Measurements from ENCODE around the gene RNU1-3. TPM values are rescaled to one million over a fixed set of nuclear protein-coding genes. Genes with fewer than 3 reads are reported as not detected.
"Not testable (repeated sequence)": the region's sequence is repeated elsewhere in the genome, so short reads cannot be mapped to it uniquely, and the experiment has no call there.

RNU1-3 gene
- total RNA-seq, 1 donor = not detected

- not testable (repeated sequence) for H3K27ac ChIP-seq (ENCODE audit: low read depth, low read length); H2AFZ ChIP-seq (ENCODE audit: low read length); H3K4me3 ChIP-seq (ENCODE audit: insufficient read depth, low read length); H3K27me3 ChIP-seq (ENCODE audit: insufficient read depth, low read length); H4K20me1 ChIP-seq (ENCODE audit: insufficient read depth, low read length); H3K4me2 ChIP-seq (ENCODE audit: insufficient read depth, low read length); H3K9me3 ChIP-seq (ENCODE audit: low read depth, low read length); H3K4me1 ChIP-seq (ENCODE audit: insufficient read depth, low read length)
- Histone ChIP-seq H3K79me2 (ENCODE audit: insufficient read depth, low read length) (peaks cover 14% of the 10 kb centered on the region), H3K36me3 (ENCODE audit: insufficient read depth, low read length) (peaks cover 39% of the 10 kb centered on the region)
- DNase-seq (ENCODE audit: insufficient read length, low spot score, missing footprints) = peak; percentile 80
Measured at GRCh38 chr1:16632044-16632850, 34.5 kb downstream of the RNU1-3 start.

- no peaks in the 10 kb centered on the region for H3K4me1 ChIP-seq (ENCODE audit: insufficient read depth, low read length)
- no peak overlapping the region for H3K4me3 ChIP-seq (ENCODE audit: insufficient read depth, low read length)
- no peak overlapping the region for H2AFZ ChIP-seq (ENCODE audit: low read length)
- no peak overlapping the region for H3K27ac ChIP-seq (ENCODE audit: low read depth, low read length)
- H3K4me2 ChIP-seq (ENCODE audit: insufficient read depth, low read length) = no peak overlapping the region
- H4K20me1 ChIP-seq (ENCODE audit: insufficient read depth, low read length) = peaks cover 4% of the 10 kb centered on the region
- TF ChIP-seq CTCF (IDR thresholded peaks at IDR 0.05; ENCODE audit: extremely low read depth, low read depth, low read length) = no peak
- no peaks in the 10 kb centered on the region for H3K27me3 ChIP-seq (ENCODE audit: insufficient read depth, low read length)
- H3K36me3 ChIP-seq (ENCODE audit: insufficient read depth, low read length) = peaks cover 41% of the 10 kb centered on the region
- peak; percentile 90 for DNase-seq (ENCODE audit: insufficient read length, low spot score, missing footprints)
- H3K9me3 ChIP-seq (ENCODE audit: low read depth, low read length) = no peaks in the 10 kb centered on the region
- H3K79me2 ChIP-seq (ENCODE audit: insufficient read depth, low read length) = peaks cover 7% of the 10 kb centered on the region
Measured at GRCh38 chr1:16631248-16632043, 35.3 kb downstream of the RNU1-3 start.

GRCh38 chr1:16630661-16631247 lies 36.0 kb downstream of the RNU1-3 start:
- TF ChIP-seq CTCF (IDR thresholded peaks at IDR 0.05; ENCODE audit: extremely low read depth, low read depth, low read length) = no peak
- Histone ChIP-seq H3K4me2 (ENCODE audit: insufficient read depth, low read length) (no peak overlapping the region), H3K36me3 (ENCODE audit: insufficient read depth, low read length) (peaks cover 48% of the 10 kb centered on the region), H3K9me3 (ENCODE audit: low read depth, low read length) (no peaks in the 10 kb centered on the region), H4K20me1 (ENCODE audit: insufficient read depth, low read length) (peaks cover 4% of the 10 kb centered on the region), H3K27me3 (ENCODE audit: insufficient read depth, low read length) (no peaks in the 10 kb centered on the region), H3K27ac (ENCODE audit: low read depth, low read length) (no peak overlapping the region), H2AFZ (ENCODE audit: low read length) (no peak overlapping the region), H3K79me2 (ENCODE audit: insufficient read depth, low read length) (peaks cover 4% of the 10 kb centered on the region), H3K4me3 (ENCODE audit: insufficient read depth, low read length) (no peak overlapping the region), H3K4me1 (ENCODE audit: insufficient read depth, low read length) (no peaks in the 10 kb centered on the region)
- peak; percentile 80 for DNase-seq (ENCODE audit: insufficient read length, low spot score, missing footprints)

- peaks cover 52% of the 10 kb centered on the region for H3K36me3 ChIP-seq (ENCODE audit: insufficient read depth, low read length)
- not testable (repeated sequence) for H3K27me3 ChIP-seq (ENCODE audit: insufficient read depth, low read length); H3K4me3 ChIP-seq (ENCODE audit: insufficient read depth, low read length); H3K4me2 ChIP-seq (ENCODE audit: insufficient read depth, low read length); H3K27ac ChIP-seq (ENCODE audit: low read depth, low read length); H3K4me1 ChIP-seq (ENCODE audit: insufficient read depth, low read length); H4K20me1 ChIP-seq (ENCODE audit: insufficient read depth, low read length); H3K79me2 ChIP-seq (ENCODE audit: insufficient read depth, low read length); H2AFZ ChIP-seq (ENCODE audit: low read length); H3K9me3 ChIP-seq (ENCODE audit: low read depth, low read length)
- peak; percentile 82 for DNase-seq (ENCODE audit: insufficient read length, low spot score, missing footprints)
Measured at GRCh38 chr1:16629916-16630530, 36.7 kb downstream of the RNU1-3 start.

Measured in osteoblast (primary cell).